ENCODE measurements around the gene MYO15B. TPM values are rescaled to one million over a fixed set of nuclear protein-coding genes. Genes with fewer than 3 reads are reported as not detected.

Gene MYO15B
- total and polyA plus RNA-seq, 4 donors = 84.5 to 197 (median 167) TPM

- no peak for ATAC-seq (ENCODE audit: insufficient read depth, low FRiP score)
- H3K9ac ChIP-seq (ENCODE audit: insufficient read depth in 1 of 2, low read length in 2 of 2) = no peak overlapping the region
- no peaks in the 10 kb centered on the region for H3K9me3 ChIP-seq (ENCODE audit: control insufficient read depth in 4 of 4, insufficient read depth in 3 of 4, low read length in 3 of 4)
- H3K27ac ChIP-seq (ENCODE audit: low read depth in 1 of 2, low read length in 1 of 2) = peak overlapping the region in 1 of 2 donors; percentile 30
- DNase-seq = no peak
- H3K27me3 ChIP-seq (ENCODE audit: control insufficient read depth in 3 of 3, insufficient read depth in 3 of 3, low read length in 2 of 3) = no peaks in the 10 kb centered on the region
- H3K4me1 ChIP-seq (ENCODE audit: control insufficient read depth in 5 of 5, insufficient read depth in 5 of 5, low read length in 5 of 5) = peaks cover 0 to 19% (median 4%) of the 10 kb centered on the region in 5 donors
- 84 to 85% methylated on average over 18 of the region's 18 CpGs for WGBS, 2 donors
- peaks cover 0 to 16% (median 0%) of the 10 kb centered on the region in 4 donors for H3K36me3 ChIP-seq (ENCODE audit: control insufficient read depth in 4 of 4, insufficient read depth in 4 of 4, low read length in 4 of 4)
- H3K4me3 ChIP-seq = no peak overlapping the region
- TF ChIP-seq CTCF (IDR thresholded peaks at IDR 0.05; ENCODE audit: control extremely low read depth, extremely low read depth) = no peak
These were observed 29.5 kb upstream of the MYO15B start for GRCh38 chr17:75557852-75558665.

- Histone ChIP-seq H3K9me3 (ENCODE audit: control insufficient read depth in 4 of 4, insufficient read depth in 3 of 4, low read length in 3 of 4) (no peaks in the 10 kb centered on the region), H3K9ac (ENCODE audit: insufficient read depth in 1 of 2, low read length in 2 of 2) (no peak overlapping the region), H3K36me3 (ENCODE audit: control insufficient read depth in 4 of 4, insufficient read depth in 4 of 4, low read length in 4 of 4) (peaks cover 0 to 24% (median 0%) of the 10 kb centered on the region in 4 donors), H3K4me1 (ENCODE audit: control insufficient read depth in 5 of 5, insufficient read depth in 5 of 5, low read length in 5 of 5) (peaks cover 0 to 19% (median 4%) of the 10 kb centered on the region in 5 donors), H3K27ac (ENCODE audit: low read depth in 1 of 2, low read length in 1 of 2) (no peak overlapping the region), H3K4me3 (no peak overlapping the region), H3K27me3 (ENCODE audit: control insufficient read depth in 3 of 3, insufficient read depth in 3 of 3, low read length in 2 of 3) (no peaks in the 10 kb centered on the region)
- TF ChIP-seq CTCF (IDR thresholded peaks at IDR 0.05; ENCODE audit: control extremely low read depth, extremely low read depth) = no peak
- WGBS, 2 donors = 82 to 91% methylated on average over 34 to 37 of the region's 38 CpGs
- ATAC-seq (ENCODE audit: insufficient read depth, low FRiP score) (no peak), DNase-seq (no peak)
These were observed 28.7 kb upstream of the MYO15B start for GRCh38 chr17:75558666-75559530.

- H3K9me3 ChIP-seq (ENCODE audit: control insufficient read depth in 4 of 4, insufficient read depth in 3 of 4, low read length in 3 of 4) = no peaks in the 10 kb centered on the region
- peaks cover 0 to 34% (median 0%) of the 10 kb centered on the region in 4 donors for H3K36me3 ChIP-seq (ENCODE audit: control insufficient read depth in 4 of 4, insufficient read depth in 4 of 4, low read length in 4 of 4)
- ATAC-seq (ENCODE audit: insufficient read depth, low FRiP score) (no peak), DNase-seq (no peak)
- H3K27ac ChIP-seq (ENCODE audit: low read depth in 1 of 2, low read length in 1 of 2) = no peak overlapping the region
- WGBS, 2 donors = 88 to 91% methylated on average over 9 of the region's 9 CpGs
- H3K27me3 ChIP-seq (ENCODE audit: control insufficient read depth in 3 of 3, insufficient read depth in 3 of 3, low read length in 2 of 3) = no peaks in the 10 kb centered on the region
- no peak overlapping the region for H3K4me3 ChIP-seq
- peaks cover 0 to 19% (median 4%) of the 10 kb centered on the region in 5 donors for H3K4me1 ChIP-seq (ENCODE audit: control insufficient read depth in 5 of 5, insufficient read depth in 5 of 5, low read length in 5 of 5)
- H3K9ac ChIP-seq (ENCODE audit: insufficient read depth in 1 of 2, low read length in 2 of 2) = no peak overlapping the region
- no peak for TF ChIP-seq CTCF (IDR thresholded peaks at IDR 0.05; ENCODE audit: control extremely low read depth, extremely low read depth)
These were observed 27.6 kb upstream of the MYO15B start for GRCh38 chr17:75559958-75560533.

Data from lung (tissue), 12 donors.